GM21447 (cell line): ENCODE results near the gene ZNF425.
"Not testable (repeated sequence)": the region's sequence is repeated elsewhere in the genome, so short reads cannot be mapped to it uniquely, and the experiment has no call there.

Experiments used
- ATAC-seq: cut with Tn5 transposase; IDR thresholded peaks from one replicate; pipeline ENCODE4 v1.9.1; 2021; ENCODE audit not compliant: unreplicated experiment

Gene ZNF425, protein sequence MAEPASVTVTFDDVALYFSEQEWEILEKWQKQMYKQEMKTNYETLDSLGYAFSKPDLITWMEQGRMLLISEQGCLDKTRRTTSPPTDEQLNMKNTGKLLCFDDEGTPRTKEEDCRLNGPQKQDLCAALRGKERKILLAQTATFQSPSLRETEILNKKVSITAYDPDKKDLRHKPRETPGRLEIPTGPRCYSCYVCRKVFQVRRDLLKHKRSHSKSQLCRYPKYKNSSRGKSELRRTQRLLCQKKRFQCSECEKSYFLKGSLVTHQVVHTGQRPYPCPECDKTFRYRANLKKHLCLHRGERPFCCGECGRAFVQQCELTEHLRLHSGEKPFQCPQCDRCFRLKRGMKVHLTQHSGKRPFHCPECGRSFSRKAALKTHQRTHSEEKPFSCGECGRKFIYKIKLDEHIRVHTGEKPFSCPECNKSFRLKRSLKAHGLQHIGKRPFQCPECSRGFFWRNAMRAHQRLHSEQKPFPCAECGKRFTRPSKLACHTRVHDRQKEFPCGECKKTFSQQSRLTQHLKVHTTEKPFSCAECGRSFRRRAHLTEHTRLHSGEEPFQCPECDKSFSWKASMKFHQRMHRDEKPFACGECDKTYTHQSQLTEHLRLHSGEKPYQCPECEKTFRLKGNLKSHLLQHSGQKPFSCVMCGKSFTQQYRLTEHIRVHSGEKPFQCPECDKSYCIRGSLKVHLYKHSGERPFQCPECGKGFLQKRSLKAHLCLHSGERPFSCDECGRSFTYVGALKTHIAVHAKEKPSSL

DNA sequence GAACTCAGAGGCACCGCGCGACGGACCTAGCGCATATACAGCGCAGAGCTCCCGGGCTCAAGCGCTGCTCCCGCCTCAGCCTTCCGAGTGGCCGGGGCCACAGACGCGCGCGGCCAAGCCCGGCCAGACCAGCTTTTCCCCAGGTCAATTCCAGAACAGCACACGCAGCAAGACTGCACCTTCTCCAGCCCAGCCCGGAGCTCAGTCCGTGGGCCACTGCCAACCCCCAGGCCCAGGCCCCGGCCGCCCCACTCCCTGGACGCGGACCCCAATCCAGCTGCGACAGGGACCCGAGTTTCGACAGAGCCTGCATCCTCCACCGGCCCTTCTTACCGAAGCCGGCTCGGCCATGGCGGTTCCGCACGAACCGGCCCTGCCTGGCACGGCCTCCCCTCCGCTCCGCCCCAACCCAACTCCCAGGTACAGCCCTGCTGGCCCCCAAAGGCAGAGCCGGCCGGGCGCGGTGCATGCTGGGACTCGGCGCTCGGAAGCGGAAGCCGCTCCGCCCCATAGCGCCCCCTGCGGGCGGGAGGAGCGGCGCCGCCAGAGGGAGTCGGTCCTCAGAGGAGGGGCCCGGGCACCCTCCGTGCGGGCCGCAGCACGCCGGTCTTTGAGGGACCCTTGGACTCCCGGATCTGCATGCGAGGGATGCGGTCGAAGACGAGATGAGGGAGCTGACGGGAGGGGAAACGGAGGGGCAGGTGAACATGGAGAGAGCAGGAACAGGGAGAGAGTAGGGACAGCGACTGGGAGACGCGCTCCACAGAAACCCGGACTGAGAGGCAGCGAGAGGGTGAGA, at the start of gene ZNF425:
Gene ZNF425, minus strand, starts transcription at position 462 of the 799 bp plus-strand sequence. Its CDS starts 111 bp downstream, at position 351.
- peak; percentile 74 for ATAC-seq

DNA sequence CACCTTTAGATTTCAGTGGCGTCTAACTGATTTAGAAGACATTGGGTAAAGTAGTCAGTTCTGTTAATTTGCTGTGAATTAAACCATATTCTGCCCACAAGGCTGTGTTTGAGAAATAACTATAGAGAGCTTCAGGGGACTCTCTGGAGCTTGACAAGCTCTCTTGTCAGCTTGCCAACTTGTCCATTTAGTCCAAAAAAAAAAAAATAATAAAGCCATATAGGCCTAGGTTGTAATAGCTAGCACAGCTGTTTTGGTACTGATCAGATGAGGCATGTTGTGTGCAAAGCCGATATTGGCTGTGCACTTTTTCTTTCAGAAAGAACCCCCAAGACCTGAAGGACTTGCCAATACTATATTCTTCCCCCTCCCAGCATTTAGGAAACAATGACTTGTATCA, 49.0 kb upstream of the ZNF425 start:
- no peak for ATAC-seq

DNA sequence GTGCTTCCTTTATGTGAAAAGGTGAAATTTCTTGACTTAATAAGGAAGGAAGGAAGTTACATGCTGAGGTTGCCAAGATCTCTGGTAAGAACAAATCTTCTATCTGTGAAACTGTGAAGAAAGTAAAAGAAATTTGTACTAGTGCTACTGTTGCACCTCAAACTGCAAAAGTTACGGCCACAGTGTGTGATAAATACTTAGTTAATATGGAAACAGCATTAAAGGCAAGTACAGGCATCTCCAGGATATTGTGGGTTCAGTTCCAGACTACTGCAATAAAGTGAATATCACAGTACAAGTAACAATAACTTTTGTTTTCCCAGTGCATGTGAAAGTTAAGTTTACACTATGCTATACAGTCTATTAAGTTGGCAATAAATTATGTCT, 46.4 kb upstream of the ZNF425 start:
- ATAC-seq: no peak

DNA sequence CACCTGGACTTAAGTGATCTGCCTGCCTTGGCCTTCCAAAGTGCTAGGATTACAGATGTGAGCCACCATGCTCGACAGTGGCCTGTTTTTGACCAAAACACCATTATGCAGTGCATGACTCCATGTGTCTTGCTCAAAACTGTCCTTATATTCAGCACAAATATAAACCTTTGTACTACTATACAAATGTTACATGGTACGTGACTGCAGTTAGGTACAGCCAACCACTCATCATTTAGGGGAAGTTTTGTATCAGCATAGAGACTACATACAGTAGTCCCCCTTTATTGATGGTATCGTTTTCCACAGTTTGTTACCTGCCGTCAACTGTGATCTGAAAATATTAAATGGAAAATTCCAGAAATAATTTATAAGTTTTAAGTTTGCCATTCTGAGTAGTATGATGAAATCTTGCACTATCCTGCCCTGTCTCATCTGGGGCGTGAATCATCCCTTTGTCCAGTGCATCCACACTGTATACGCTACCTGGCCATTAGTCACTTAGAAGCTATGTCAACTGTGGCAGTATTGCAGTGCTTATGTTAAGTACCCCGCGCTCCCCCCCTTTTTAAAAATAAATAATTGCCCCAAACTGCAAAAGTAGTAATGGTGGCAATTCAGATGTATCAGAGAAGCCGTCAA, 45.9 kb upstream of the ZNF425 start:
- no peak for ATAC-seq

DNA sequence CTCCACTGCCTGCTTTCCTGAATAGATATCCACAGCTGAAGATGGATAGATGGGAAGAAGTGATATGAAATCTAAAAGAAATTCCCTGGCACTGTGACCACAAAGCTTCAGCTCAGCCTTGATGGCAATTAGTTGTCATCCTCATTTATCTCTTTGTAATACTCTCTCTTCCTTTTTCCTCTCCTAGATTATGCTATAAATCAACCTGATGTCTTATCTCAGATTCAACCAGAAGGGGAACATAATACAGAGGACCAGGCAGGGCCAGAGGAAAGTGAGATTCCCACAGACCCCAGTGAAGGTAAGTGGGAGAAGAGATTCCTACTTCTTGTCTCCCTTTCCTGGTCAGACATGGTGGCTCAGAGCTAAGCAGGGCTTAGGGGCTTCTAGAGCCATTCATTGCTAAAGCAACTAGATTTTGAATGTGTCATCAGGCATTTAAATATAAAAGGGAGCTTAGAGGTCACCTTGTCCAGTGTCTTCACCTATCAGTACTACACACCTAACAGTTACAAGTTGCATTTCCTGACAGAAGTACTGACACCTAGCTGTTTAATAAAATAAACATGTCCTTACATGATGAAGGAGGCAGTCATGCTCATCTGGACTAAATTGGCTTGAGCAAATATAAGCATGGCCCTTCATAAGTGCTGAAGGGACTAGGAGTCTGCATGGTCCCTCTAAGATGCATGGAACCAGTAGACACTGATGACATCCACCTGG, 40.7 kb upstream of the ZNF425 start:
- ATAC-seq: no peak

DNA sequence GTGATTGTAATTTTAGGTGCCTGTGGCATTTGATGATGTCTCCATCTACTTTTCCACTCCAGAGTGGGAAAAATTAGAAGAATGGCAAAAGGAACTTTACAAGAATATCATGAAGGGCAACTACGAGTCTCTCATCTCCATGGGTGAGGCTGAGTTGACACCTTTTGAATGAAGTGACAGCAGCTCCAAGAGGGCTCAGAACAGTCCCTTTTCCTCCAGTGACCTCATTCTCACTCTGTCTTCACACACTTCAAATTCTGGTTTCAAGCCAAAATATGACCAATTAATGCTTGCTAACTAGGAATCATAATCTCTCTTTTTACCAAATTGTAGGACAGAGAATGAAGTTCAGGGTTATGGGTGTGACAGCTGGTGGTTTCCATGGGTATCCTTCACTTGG, 40.0 kb upstream of the ZNF425 start:
- no peak for ATAC-seq

DNA sequence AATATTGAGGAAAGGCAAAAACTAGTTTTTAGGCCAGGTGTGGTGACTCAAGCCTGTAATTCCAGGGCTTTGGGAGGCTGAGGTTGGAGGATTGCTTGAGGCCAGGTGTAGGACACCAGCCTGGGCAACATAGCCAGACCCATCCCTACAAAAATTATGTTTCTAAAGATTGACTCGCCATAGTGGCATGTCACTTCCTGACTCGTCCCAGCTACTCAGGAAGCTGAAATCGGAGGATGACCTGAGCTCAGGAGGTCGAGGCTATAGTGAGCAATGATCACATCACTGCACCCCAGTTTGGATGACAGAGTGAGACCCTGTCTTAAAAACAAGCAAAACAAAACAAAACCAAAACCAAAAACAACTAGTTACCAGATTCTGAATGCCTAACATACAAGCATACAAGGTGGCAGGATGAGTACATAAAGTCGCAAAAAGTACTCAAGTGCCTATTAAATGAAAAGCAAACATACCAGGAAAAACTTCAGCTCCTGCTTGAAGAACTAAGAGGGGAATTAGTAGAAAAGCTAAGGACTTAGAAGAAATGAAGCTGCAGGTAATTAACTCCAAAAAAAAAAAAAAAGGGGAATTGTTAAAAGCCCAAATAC, 35.2 kb upstream of the ZNF425 start:
- no peak for ATAC-seq

DNA sequence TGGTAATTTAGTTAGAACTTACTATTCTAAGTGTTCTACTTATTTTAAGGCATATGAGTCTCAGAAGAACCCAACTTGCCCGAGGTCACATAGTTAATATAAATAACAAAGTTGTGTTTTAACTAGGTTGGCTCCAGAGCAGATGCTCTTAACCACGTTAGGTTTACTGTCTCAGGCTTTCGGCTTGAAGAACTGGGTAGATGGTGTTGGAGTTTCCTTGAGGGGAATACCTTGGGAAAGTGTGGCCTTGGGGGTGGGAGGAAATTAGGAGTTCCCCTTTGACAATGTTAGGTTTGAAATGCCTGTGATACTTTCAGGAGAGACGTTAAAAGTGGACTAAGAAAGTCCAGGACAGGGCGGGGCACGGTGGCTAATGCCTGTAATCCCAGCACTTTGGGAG, 30.8 kb upstream of the ZNF425 start:
- no peak for ATAC-seq

DNA sequence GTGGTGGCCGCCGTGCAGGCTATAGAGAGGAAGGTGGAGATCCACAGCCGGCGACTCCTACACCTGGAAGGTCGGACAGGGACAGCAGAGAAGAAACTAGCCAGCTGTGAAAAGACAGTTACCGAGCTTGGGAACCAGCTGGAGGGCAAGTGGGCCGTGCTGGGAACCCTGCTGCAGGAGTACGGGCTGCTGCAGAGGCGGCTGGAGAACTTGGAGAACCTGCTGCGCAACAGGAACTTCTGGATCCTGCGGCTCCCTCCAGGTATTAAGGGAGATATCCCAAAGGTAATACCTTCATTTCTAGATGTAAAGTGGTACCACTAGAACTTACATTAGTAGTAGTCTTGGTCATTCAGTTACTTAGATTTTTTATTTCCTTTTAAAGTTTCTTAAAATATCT, 27.9 kb upstream of the ZNF425 start:
- no peak for ATAC-seq

DNA sequence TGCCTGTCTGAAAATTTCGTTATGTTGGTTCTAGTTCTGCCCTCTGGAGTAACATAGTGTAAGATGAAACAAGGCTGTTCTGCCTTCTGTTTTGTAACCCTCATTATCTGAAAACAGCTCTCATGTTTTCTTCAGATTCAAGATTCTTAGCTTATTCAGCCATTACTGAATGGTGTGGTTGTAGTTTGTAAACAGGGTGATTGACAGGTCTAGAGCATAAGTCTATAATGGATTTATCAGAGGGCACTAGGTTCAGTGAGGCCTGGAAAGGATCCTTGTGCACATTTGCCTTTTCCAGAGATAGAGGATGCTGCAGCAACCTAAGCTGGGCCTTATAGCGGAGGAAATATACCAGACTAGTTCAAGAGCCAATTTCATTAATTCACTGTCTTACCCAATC, 27.2 kb upstream of the ZNF425 start:
- no peak for ATAC-seq

DNA sequence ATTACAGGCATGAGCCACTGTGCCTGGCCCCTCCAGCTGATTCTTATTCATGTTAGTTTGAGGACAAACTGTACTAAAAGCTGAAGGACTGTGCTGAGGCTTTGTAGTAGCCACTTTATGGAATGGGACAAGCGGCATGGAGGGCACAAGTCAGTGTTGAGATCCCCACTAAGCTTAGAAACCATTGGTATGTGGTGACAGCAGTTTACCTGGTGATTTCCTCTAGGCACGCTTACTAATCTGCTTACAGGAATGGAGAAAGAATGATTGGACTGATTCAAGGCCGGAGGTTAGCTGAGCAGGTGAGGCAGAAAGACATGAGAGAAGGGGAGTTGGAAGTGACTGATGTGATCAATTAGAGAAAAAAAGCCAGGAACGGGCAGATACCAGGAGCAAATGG, 24.9 kb upstream of the ZNF425 start:
- ATAC-seq: no peak

DNA sequence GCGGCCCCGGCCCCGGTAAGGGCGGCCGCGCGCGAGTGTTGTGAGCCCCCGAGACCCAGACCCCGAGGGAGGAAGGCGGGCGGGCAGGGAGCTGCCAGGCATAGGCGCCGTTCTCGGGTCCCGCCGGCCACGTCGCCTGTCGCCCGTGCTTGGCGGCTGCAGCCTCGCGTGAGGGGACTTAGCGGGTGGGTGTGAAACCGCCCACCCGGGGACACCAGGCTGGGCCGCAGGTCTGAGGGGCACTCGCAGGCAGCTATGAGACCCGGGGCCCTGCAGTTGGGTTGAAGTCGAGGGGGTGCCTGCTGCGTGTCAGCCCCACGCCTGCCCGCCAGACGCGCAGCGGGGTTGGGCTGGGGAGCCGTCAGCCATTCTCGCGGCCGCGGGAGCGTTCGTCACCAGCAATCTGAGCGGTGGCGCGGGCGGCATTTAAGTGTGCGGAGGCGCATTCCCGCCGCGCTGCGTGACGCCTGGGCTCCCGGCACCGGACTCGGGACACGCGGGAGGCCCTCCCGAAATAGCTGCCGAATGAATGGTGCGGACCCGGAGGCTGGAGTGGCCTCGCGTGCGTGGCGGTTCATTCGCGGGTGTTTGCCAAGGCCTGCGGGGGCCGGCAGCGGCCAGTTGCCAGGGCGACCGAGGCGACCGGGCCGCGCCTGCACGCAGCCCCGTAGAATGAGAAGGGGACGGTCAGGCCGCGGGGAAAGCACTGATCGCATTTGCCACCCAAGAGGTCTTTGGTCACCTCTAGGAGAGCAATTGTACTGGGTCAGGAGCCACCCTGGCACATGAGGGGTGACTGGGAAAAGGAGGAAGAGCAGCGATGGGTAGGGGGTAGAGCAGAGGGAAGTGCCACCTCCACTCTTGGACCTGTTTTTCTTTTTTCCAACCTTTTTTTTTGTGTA, 21.9 kb upstream of the ZNF425 start:
- peak; percentile 27 for ATAC-seq

DNA sequence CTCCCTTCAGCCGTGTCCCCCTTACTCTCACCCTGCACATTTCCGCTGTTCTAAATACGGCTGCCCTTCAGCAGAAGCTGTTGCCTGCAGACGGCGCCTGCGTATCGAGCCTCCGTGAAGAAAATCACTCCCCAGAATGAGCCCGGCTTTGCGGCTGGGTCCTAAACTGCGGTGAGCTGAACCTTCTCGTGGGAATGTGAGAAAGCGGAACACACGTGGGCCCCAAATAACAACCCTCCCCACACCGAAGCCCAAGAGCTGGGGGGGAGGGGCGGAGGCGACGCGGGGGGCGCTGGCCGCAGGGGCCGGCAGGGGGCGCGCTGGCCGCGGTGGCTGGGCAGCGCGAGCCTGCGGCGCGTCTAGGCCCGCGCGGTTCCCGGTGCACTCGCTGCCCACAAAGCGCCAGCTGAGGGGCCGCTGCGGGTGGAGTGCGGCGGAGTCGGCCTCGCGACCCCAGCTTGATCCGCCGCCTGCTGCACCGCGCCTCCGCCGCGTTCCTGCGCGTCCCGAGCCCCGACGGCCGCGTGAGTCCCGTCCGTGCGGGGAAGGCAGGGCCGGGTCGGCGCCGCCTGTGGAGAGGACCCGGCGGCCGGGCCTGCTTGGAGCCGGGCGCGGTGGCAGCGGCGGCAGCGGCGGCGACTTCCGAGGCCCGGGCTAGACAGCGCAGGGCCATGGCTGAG, 21.1 kb upstream of the ZNF425 start, which contains the start of gene ZNF398:
Gene ZNF398, plus strand, starts transcription at position 382 of the 680 bp plus-strand sequence. Its CDS starts 290 bp downstream, at position 672.
- ATAC-seq: peak; percentile 70

DNA sequence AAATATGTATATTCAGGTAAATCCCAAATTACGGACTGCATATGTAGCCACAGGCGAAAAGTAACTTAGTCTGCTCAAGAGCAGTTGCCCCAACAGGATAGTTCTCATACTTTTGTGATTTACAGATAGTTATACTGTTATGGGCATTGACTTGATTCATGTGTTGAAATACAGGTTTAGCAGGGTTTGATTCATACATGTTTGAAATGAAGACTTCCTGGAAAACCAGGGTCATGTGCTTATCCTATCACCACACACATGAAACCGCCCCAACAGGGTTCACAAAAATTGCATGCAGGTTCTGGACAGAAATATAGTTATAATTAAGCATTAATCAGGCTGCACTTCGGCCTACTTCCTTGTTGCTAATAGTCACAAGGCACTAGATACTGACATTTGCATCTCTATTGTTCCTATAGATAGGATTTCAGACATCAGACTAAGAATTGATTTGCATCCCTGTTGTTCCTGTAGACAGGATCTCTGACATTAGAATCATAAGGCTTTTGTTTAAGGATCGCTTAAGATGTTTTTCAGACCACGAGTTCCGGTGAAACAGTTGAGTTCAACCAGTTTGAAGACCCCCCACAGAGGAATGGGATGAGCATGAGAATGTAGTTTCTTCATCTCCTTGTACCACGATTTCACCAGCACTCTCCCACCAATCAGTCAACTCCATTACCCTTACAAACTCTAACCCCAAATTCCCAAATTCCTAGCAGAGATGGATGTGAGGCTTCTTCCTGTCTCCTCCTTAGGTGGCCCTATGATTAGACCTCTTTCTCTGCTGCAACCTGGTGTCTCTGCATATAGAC, 19.1 kb upstream of the ZNF425 start:
- no peak for ATAC-seq

DNA sequence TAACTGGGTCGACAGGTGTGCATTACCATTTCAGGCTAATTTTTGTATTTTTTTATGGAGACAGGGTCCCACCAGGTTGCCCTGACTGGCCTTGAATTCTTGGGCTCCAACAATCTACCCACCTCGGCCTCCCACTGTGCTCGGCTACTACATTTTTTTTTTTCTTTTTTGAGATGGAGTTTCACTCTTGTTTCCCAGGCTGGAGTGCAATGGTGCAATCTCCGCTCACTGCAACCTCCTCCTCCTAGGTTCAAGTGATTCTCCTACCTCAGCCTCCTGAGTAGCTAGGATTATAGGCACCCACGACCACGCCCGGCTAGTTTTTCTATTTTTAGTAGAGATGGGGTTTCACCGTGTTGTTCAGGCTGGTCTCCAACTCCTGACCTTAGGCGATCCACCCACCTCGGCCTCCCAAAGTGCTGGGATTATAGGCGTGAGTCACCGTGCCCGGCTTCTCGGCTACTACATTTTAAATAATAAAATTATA, 18.4 kb upstream of the ZNF425 start:
- not testable (repeated sequence) for ATAC-seq

DNA sequence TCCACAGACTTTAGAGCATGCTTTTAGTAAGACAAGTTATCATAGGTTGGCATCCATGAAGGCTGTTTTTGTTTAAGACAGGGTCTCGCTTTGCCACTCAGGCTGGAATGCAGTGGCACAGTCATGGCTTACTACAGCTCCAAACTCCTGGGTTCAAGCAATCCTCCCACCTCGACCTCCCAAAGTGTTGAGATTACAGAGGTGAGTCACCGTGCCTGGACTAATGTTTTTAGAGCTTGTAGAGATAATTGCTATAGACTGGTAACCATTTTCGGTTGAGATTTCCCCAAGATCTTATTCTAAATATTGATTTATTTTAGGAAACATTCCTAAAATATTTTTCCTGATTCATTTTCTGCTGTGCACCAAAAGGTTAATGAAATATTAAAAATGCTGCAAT, 15.8 kb upstream of the ZNF425 start:
- ATAC-seq: no peak

DNA sequence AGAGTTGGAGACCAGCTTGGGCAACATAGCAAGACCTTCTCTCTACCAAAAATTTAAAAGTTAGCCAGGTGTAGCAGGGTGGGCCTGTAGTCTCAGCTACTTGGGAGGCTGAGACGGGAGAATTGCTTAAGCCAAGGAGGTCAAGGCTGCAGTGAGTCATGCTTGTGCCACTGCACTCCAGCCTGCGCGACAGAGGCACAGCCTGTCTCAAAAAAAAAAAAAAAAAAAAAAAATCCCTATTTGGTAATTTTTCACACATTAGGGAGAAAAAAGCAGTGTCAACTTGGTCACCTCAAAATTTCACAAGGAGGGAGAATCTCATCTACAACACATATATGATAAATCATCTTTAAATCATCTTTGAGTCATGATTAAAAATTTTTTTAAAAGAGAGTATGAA, 14.7 kb upstream of the ZNF425 start:
- no peak for ATAC-seq
